AG09309 (cell line): ENCODE measurements around the gene GAL3ST2.

Source experiments
- DNase-seq: peaks from one replicate; pipeline ENCODE4 v3.0.0-alpha.2; 2010; ENCODE audit warnings: low read depth
- H3K4me3 ChIP-seq: 2 replicates; pipeline ENCODE4 v1.5.1; 2011; ENCODE audit warnings: mild to moderate bottlenecking, low read depth, low read length, moderate library complexity; ENCODE audit not compliant: control insufficient read depth
- TF ChIP-seq, protein P1 (sequence below): IDR thresholded peaks from 2 replicates; pipeline ENCODE4 v1.5.1; 2011; ENCODE audit warnings: mild to moderate bottlenecking, low read depth, low read length, inconsistent platforms; ENCODE audit not compliant: insufficient read depth, control insufficient read depth; ENCODE audit errors: missing control alignments

GAL3ST2 gene

DNA sequence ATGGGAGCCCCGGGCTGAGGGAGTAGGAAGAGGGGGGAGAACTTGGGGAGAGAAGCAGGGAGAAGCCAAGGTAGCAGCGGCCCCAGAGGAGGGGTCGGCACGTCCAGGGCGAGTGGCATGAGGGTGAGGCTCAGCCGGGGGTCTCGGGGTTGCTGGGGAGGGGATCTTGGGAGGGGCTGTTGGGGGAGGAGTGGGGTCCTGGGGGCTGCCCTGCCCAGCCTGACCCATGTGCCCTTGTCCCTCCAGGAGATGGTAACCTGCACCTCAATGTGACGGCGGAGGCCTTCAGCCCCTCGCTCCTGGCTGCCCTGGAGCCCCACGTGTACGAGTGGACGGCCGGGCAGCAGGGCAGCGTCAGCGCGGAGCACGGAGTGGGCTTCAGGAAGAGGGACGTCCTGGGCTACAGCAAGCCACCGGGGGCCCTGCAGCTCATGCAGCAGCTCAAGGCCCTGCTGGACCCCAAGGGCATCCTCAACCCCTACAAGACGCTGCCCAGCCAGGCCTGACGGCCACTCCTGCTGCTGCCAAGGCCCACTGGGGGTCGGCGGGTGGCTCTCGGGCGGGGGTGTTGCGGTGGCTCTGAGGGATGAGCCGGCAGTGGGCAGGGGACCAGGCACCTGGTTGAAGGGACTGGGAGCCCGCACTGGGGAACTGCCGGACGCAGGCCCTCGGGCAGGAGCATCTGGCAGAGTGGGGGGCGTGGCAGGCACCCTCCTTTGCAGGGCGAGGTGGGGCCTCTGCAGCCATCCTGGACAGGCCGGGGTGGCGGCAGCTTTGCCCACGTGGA is 9.0 kb upstream of the GAL3ST2 start:
- TF ChIP-seq, protein P1, sequence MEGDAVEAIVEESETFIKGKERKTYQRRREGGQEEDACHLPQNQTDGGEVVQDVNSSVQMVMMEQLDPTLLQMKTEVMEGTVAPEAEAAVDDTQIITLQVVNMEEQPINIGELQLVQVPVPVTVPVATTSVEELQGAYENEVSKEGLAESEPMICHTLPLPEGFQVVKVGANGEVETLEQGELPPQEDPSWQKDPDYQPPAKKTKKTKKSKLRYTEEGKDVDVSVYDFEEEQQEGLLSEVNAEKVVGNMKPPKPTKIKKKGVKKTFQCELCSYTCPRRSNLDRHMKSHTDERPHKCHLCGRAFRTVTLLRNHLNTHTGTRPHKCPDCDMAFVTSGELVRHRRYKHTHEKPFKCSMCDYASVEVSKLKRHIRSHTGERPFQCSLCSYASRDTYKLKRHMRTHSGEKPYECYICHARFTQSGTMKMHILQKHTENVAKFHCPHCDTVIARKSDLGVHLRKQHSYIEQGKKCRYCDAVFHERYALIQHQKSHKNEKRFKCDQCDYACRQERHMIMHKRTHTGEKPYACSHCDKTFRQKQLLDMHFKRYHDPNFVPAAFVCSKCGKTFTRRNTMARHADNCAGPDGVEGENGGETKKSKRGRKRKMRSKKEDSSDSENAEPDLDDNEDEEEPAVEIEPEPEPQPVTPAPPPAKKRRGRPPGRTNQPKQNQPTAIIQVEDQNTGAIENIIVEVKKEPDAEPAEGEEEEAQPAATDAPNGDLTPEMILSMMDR: no peak
- H3K4me3 ChIP-seq: no peak overlapping the region
- no peak for DNase-seq

DNA sequence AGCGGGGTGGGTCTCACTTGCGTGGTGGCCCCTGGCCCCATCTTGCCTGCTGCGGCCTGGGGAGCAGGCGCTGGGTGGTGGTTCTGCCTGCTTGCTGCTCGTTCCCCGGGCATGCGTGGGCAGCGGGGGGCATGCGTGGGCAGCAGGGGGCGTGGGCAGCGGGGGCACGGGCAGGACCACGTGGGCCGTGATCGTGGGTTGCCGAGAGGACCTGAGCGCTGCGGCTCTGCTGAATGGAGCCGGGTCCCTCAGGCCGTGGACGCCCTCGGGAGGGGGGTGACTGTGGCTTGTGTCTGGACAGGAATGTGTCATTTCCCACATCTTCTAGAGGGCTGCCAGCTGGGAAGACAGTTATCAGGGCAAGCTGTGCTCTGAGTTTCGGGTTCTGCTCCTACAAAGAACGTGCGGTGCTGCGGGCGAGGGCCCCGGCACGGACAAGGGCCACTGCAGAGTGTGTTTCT is 8.3 kb upstream of the GAL3ST2 start:
- DNase-seq: no peak
- no peak overlapping the region for H3K4me3 ChIP-seq
- TF ChIP-seq, protein P1: no peak

DNA sequence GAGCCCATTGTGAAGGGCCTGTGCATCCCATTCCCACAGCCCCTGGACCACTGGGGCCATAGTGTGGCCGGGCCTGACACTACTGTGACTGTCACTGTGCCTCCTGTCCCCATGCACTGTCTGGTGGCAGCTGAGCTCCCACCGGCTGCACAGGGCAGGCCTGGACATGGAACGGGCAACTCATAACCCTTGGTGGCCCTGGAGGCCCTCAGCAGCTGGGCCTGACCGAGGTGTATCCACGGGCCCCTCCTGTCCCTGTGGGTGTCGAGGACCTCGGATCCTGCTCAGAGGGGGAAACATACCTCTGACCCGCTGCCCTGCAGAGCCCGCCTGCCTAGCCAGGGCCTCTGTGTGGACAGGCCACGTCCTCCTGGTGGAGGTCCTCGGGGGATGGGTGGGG is 7.8 kb upstream of the GAL3ST2 start:
- DNase-seq: no peak
- no peak overlapping the region for H3K4me3 ChIP-seq
- TF ChIP-seq, protein P1: no peak

DNA sequence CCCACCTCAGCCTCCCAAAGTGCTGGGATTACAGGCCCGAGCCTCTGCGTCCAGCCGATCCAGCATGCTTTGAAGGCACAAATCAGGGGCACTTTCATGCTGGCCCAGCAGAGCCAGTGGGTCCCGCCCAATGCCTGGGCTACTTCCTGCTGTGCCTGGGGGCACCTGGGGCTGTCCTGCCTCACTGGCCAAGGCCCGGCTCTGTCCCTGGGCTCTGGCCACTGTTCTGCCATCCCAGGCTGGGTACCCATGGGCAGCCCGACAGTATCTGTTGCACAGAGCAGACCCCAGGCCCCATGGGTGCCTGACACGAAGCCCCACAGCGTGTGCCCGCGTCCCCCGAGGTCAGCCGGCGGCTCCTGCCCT is 6.8 kb upstream of the GAL3ST2 start:
- TF ChIP-seq, protein P1: no peak
- no peak for DNase-seq
- no peak overlapping the region for H3K4me3 ChIP-seq

DNA sequence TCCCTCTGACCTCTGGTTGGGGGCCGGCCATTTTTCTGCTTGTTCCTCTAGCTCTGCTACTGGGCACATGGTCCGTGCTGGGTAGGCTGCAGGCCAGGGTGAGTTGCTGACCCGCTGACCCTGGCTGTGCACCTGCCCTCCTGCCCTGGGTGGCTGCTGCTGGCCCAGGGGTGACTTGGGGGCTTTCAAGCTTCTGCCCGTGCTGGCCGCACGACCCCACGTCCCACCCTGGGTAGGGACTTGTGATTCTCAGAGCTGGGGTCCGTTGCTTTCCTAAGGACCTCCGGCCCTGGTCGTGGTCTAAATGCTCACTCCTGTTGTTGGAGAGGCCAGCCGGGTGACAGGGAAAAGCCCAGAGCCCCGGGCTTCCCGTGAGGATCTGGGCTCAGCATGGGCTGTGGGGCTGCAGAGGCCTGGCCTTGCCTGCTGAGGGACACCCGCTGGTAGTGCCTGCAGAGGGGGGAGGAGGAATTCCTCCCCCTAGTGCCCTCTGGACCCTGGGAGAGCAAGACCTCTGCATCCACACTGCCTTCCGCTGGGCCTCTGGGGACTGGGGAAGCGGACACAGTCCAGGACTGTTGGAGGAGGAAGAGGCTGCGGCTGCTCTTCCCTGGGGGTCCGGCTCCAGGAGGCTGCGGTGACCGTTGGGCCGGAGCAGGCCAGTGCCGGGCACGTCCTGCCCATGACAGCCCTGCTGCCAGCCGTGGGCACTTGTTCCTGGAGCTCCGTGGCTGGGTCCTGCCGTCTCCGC is 6.3 kb upstream of the GAL3ST2 start:
- H3K4me3 ChIP-seq: no peak overlapping the region
- no peak for DNase-seq
- TF ChIP-seq, protein P1: no peak

DNA sequence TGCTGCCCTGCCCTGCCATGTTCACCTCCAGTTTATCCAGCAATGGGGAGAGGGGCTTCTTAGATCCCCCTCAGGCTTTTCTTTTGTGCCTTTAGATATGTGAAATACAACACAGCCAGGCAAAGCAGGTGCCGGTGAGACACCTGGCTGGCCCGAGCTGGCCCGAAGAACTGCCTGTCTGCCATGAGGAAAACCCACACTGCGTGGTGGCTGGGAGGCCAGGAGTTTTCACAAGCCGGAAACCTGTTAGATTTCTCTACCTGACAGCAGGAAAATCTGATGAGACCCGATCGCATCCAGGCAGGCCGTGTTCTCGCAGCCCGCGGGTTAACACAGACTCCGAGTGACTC is 5.7 kb upstream of the GAL3ST2 start:
- no peak for DNase-seq
- H3K4me3 ChIP-seq: no peak overlapping the region
- TF ChIP-seq, protein P1: no peak
